ENCODE measurements around the gene INO80C.

DNA sequence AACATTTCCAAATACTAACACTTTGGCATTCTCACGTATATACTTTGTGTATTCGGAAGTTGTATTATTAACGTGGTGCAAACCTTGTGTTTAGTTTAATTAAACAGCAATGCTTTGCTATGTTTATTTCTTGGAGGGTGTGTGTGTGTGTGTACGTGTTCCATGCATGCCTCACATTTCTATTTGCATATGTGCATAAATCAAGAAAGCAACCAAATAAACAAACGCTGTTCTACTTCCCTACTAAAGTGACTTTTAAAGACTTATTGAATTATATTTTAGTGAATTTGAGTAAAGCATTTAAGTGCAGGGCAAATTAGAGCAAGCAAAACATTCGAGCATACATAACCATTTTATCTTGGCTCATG lies 66.4 kb downstream of the INO80C start:
- TF ChIP-seq FOXA1 (IDR thresholded peaks at IDR 0.05) (no peak), TARDBP (IDR thresholded peaks at IDR 0.05) (no peak), ARNT (IDR thresholded peaks at IDR 0.05) (no peak), SP1 (IDR thresholded peaks at IDR 0.05) (no peak), FOXM1 (IDR thresholded peaks at IDR 0.05; ENCODE audit: borderline replicate concordance) (no peak), SUZ12 (IDR thresholded peaks at IDR 0.05) (no peak), BHLHE40 (IDR thresholded peaks at IDR 0.05; ENCODE audit: borderline replicate concordance) (no peak), ELF4 (IDR thresholded peaks at IDR 0.05) (no peak)
